ENCODE results near the gene AFG1L. TPM values are rescaled to one million over a fixed set of nuclear protein-coding genes. Genes with fewer than 3 reads are reported as not detected.

The AFG1L gene
- total RNA-seq, 2 donors from 2014 or later, result 10.5 to 11.1 TPM

- H3K9me3 ChIP-seq (ENCODE audit: control insufficient read depth, low read length), result no peaks in the 10 kb centered on the region
- no peak overlapping the region for H3K27ac Mint-ChIP-seq
- H3K9ac ChIP-seq (ENCODE audit: extremely low read depth, low read length, poor library complexity, severe bottlenecking), result no peak overlapping the region
- no peaks in the 10 kb centered on the region for H3K4me1 Mint-ChIP-seq
- H3K27ac ChIP-seq (ENCODE audit: low read depth, low read length), result no peak overlapping the region
- no peaks in the 10 kb centered on the region for H3K4me1 ChIP-seq (ENCODE audit: control insufficient read depth, insufficient read depth, low read length)
- no peaks in the 10 kb centered on the region for H3K36me3 ChIP-seq (ENCODE audit: control insufficient read depth, insufficient read depth, low read length)
- DNase-seq, result no peak
- H3K27me3 ChIP-seq (ENCODE audit: control insufficient read depth, insufficient read depth, low read length, poor library complexity, severe bottlenecking), result no peaks in the 10 kb centered on the region
- TF ChIP-seq CTCF (conservative IDR thresholded peaks at IDR 0.05), result no peak
- no peak overlapping the region for H3K4me3 ChIP-seq (ENCODE audit: low read length)
- H3K9me3 Mint-ChIP-seq, result no peaks in the 10 kb centered on the region
- H3K27me3 Mint-ChIP-seq (ENCODE audit: insufficient read depth), result no peaks in the 10 kb centered on the region
- no peak overlapping the region for H3K4me3 Mint-ChIP-seq
- 77 to 89% methylated on average over 4 to 5 of the region's 5 CpGs for WGBS, 2 experiments (ENCODE audit: insufficient coverage in 1 of 2, insufficient read length in 1 of 2)
- H3K36me3 Mint-ChIP-seq (ENCODE audit: low read depth), result no peaks in the 10 kb centered on the region
Measured at GRCh38 chr6:108435391-108435790, 140.5 kb downstream of the AFG1L start.

GRCh38 chr6:108436771-108437170, 141.9 kb downstream of the AFG1L start:
- Histone ChIP-seq H3K4me3 (ENCODE audit: low read length) (no peak overlapping the region), H3K9me3 (ENCODE audit: control insufficient read depth, low read length) (no peaks in the 10 kb centered on the region), H3K4me1 (ENCODE audit: control insufficient read depth, insufficient read depth, low read length) (no peaks in the 10 kb centered on the region), H3K27ac (ENCODE audit: low read depth, low read length) (no peak overlapping the region), H3K27me3 (ENCODE audit: control insufficient read depth, insufficient read depth, low read length, poor library complexity, severe bottlenecking) (no peaks in the 10 kb centered on the region), H3K36me3 (ENCODE audit: control insufficient read depth, insufficient read depth, low read length) (no peaks in the 10 kb centered on the region), H3K9ac (ENCODE audit: extremely low read depth, low read length, poor library complexity, severe bottlenecking) (no peak overlapping the region)
- Mint-ChIP-seq H3K27ac (no peak overlapping the region), H3K4me1 (no peaks in the 10 kb centered on the region), H3K4me3 (no peak overlapping the region), H3K9me3 (no peaks in the 10 kb centered on the region), H3K36me3 (ENCODE audit: low read depth) (no peaks in the 10 kb centered on the region), H3K27me3 (ENCODE audit: insufficient read depth) (no peaks in the 10 kb centered on the region)
- no peak for TF ChIP-seq CTCF (conservative IDR thresholded peaks at IDR 0.05)
- no peak for DNase-seq
- 92 to 94% methylated on average over 2 of the region's 2 CpGs for WGBS, 2 experiments (ENCODE audit: insufficient coverage in 1 of 2, insufficient read length in 1 of 2)

DNA sequence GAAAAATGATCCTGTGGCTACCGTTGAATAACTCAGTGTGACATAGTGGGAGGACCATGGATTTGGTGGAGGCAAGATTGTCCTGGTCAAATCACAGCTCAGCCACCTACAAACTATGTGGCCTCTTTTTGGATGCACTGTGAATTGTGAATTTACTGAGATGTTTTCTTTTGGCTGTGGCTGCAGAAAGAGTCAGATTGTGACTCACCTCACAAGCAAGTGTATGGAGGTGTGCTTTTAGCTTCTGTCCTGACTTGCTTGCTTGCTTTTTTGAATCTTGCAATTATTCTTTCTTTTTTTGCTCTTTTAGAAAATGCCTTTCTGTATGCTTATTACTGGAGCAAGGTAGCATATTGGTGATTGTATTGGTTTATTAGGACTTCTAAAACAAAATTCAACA, 143.0 kb downstream of the AFG1L start:
- Histone ChIP-seq H3K27me3 (ENCODE audit: control insufficient read depth, insufficient read depth, low read length, poor library complexity, severe bottlenecking) (no peaks in the 10 kb centered on the region), H3K27ac (ENCODE audit: low read depth, low read length) (no peak overlapping the region), H3K36me3 (ENCODE audit: control insufficient read depth, insufficient read depth, low read length) (no peaks in the 10 kb centered on the region), H3K4me1 (ENCODE audit: control insufficient read depth, insufficient read depth, low read length) (no peaks in the 10 kb centered on the region), H3K9ac (ENCODE audit: extremely low read depth, low read length, poor library complexity, severe bottlenecking) (no peak overlapping the region), H3K4me3 (ENCODE audit: low read length) (no peak overlapping the region), H3K9me3 (ENCODE audit: control insufficient read depth, low read length) (no peaks in the 10 kb centered on the region)
- H3K4me1 Mint-ChIP-seq, result no peaks in the 10 kb centered on the region
- H3K4me3 Mint-ChIP-seq, result no peak overlapping the region
- no peaks in the 10 kb centered on the region for H3K27me3 Mint-ChIP-seq (ENCODE audit: insufficient read depth)
- no peaks in the 10 kb centered on the region for H3K36me3 Mint-ChIP-seq (ENCODE audit: low read depth)
- H3K9me3 Mint-ChIP-seq, result no peaks in the 10 kb centered on the region
- 83 to 87% methylated on average over 1 of the region's 1 CpG for WGBS, 2 experiments (ENCODE audit: insufficient coverage in 1 of 2, insufficient read length in 1 of 2)
- H3K27ac Mint-ChIP-seq, result no peak overlapping the region
- no peak for DNase-seq
- TF ChIP-seq CTCF (conservative IDR thresholded peaks at IDR 0.05), result no peak

Data from endodermal cell (in vitro differentiated cells).